Cortex of kidney (tissue), 1 donor: Measurements from ENCODE around the gene LRRC70.
"Not testable (repeated sequence)": the region's sequence is repeated elsewhere in the genome, so short reads cannot be mapped to it uniquely, and the experiment has no call there.

Experiments
- DNase-seq: peaks from one replicate; lab custom pipeline; 2025; lab: John Stamatoyannopoulos, UW

LRRC70 gene

GRCh38 chr5:62578540-62578939, at the start of gene LRRC70:
Gene LRRC70, plus strand, starts transcription at chr5:62578819. Its CDS starts 620 bp downstream, at chr5:62579439.
- no peak for DNase-seq

- DNase-seq: no peak
Observed at GRCh38 chr5:62533597-62533996, 45.0 kb upstream of the LRRC70 start.

GRCh38 chr5:62534461-62535236, 44.0 kb upstream of the LRRC70 start:
- no peak for DNase-seq

GRCh38 chr5:62536232-62536631, 42.4 kb upstream of the LRRC70 start:
- no peak for DNase-seq

- DNase-seq: no peak
Observed at GRCh38 chr5:62536783-62537182, 41.8 kb upstream of the LRRC70 start.

- DNase-seq: no peak
Observed at GRCh38 chr5:62538017-62538942, 40.3 kb upstream of the LRRC70 start.

- DNase-seq: no peak
Observed at GRCh38 chr5:62542720-62543119, 35.9 kb upstream of the LRRC70 start.

- DNase-seq: no peak
Observed at GRCh38 chr5:62547945-62548630, 30.5 kb upstream of the LRRC70 start.

GRCh38 chr5:62550103-62550502, 28.5 kb upstream of the LRRC70 start:
- DNase-seq: no peak

- no peak for DNase-seq
Observed at GRCh38 chr5:62555930-62556329, 22.7 kb upstream of the LRRC70 start.

- DNase-seq: no peak
Observed at GRCh38 chr5:62558941-62559340, 19.7 kb upstream of the LRRC70 start.

- DNase-seq: no peak
Observed at GRCh38 chr5:62560786-62561185, 17.8 kb upstream of the LRRC70 start.

GRCh38 chr5:62561896-62562295, 16.7 kb upstream of the LRRC70 start:
- DNase-seq: no peak

GRCh38 chr5:62562867-62563266, 15.8 kb upstream of the LRRC70 start:
- no peak for DNase-seq

GRCh38 chr5:62564101-62564500, 14.5 kb upstream of the LRRC70 start:
- no peak for DNase-seq

GRCh38 chr5:62565740-62566139, 12.9 kb upstream of the LRRC70 start:
- DNase-seq: not testable (repeated sequence)

GRCh38 chr5:62568143-62568542, 10.5 kb upstream of the LRRC70 start:
- DNase-seq: no peak

- DNase-seq: no peak
Observed at GRCh38 chr5:62568800-62569432, 9.7 kb upstream of the LRRC70 start.

- DNase-seq: no peak
Observed at GRCh38 chr5:62569470-62569869, 9.1 kb upstream of the LRRC70 start.

GRCh38 chr5:62572918-62573514, 5.6 kb upstream of the LRRC70 start:
- DNase-seq: no peak

- no peak for DNase-seq
Observed at GRCh38 chr5:62574599-62574998, 4.0 kb upstream of the LRRC70 start.

GRCh38 chr5:62575066-62575465, 3.6 kb upstream of the LRRC70 start:
- DNase-seq: no peak
